Measurements from ENCODE around the gene OTOP2. TPM values are rescaled to one million over a fixed set of nuclear protein-coding genes. Genes with fewer than 3 reads are reported as not detected.

The OTOP2 gene
- total and polyA plus RNA-seq, 2 donors from 2014 or later: not detected

DNA sequence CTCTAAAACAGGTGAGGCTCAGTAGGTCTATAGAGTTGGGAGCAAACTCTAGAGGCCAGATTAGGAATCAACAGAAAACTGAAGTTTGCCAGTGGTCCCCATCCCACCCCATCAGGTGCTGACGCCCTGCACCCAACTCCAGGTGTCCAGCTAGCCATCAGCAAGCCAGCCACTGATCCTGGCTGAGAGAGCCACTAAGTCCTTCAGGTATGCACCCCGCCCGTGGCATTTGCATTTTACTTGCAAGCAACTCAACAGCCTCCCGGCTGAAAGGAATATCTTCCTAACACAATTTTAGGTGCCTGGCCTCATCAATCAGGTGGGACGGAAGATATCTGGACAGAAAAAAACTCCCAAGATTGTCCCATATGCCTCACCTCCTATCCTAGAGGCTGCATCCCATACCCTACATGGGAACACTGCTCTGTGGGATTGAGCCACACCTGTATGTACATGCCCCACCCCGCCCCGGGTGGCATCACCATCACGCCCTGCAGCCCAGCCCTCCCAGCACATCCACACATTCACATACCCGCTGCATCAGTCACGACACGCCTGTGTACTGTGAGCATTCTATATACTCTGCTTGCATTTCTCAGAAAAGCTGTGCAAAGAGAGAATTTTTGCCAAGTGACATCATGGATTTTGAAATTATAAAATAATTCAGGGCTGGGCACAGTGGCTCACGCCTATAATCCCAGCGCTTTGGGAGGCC is 19.9 kb downstream of the OTOP2 start:
- TF ChIP-seq, protein P1, sequence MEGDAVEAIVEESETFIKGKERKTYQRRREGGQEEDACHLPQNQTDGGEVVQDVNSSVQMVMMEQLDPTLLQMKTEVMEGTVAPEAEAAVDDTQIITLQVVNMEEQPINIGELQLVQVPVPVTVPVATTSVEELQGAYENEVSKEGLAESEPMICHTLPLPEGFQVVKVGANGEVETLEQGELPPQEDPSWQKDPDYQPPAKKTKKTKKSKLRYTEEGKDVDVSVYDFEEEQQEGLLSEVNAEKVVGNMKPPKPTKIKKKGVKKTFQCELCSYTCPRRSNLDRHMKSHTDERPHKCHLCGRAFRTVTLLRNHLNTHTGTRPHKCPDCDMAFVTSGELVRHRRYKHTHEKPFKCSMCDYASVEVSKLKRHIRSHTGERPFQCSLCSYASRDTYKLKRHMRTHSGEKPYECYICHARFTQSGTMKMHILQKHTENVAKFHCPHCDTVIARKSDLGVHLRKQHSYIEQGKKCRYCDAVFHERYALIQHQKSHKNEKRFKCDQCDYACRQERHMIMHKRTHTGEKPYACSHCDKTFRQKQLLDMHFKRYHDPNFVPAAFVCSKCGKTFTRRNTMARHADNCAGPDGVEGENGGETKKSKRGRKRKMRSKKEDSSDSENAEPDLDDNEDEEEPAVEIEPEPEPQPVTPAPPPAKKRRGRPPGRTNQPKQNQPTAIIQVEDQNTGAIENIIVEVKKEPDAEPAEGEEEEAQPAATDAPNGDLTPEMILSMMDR (IDR thresholded peaks at IDR 0.05; ENCODE audit: borderline replicate concordance, extremely low read depth, insufficient read depth): no peak
- H3K27me3 ChIP-seq (ENCODE audit: control insufficient read depth, insufficient read depth, low read length): peaks cover 4% of the 10 kb centered on the region

DNA sequence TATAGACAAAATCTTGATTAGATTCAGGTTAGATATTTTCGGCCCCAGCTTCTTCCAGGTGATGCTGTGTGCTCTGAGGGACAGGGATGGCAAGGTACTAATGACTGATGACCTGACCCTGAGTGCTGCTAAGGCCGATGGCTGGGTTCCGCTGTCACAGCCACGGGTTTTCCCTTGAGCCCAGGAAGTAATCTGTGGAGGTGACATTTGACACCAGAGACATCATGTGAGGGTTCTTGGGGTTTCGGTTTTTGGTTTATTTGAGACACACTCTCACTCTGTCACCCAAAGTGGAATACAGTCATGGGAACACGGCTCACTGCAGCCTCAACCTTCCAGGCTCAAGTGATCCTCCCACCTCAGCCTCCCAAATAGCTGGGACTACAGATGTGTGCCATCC is 21.5 kb downstream of the OTOP2 start:
- Histone ChIP-seq H3K27me3 (ENCODE audit: control insufficient read depth, insufficient read depth, low read length) (peaks cover 4% of the 10 kb centered on the region), H3K4me3 (ENCODE audit: low read length in 3 of 3) (no peak overlapping the region), H3K9me3 (ENCODE audit: control insufficient read depth in 2 of 3, insufficient read depth in 1 of 3, low read length in 3 of 3) (no peaks in the 10 kb centered on the region), H3K4me1 (ENCODE audit: control insufficient read depth in 2 of 3, insufficient read depth in 2 of 3, low read depth in 1 of 3, low read length in 3 of 3) (no peaks in the 10 kb centered on the region), H3K9ac (ENCODE audit: low read length in 3 of 3) (no peak overlapping the region), H3K36me3 (ENCODE audit: control insufficient read depth in 2 of 3, insufficient read depth in 3 of 3, low read length in 3 of 3) (no peaks in the 10 kb centered on the region), H3K27ac (ENCODE audit: low read depth in 2 of 2, low read length in 2 of 2) (no peak overlapping the region)
- intact Hi-C loops (cut with DNase I): no loop called here
- DNase-seq (peak in 1 of 5 donors; percentile 37), FAIRE-seq (no peak)
- TF ChIP-seq, protein P1 (IDR thresholded peaks at IDR 0.05; ENCODE audit: borderline replicate concordance, extremely low read depth, insufficient read depth): no peak

More for the DNA sequence above, 19.9 kb downstream of the OTOP2 start:
- no peak overlapping the region for H3K27ac ChIP-seq (ENCODE audit: low read depth in 2 of 2, low read length in 2 of 2)
- no peak overlapping the region for H3K4me3 ChIP-seq (ENCODE audit: low read length in 3 of 3)
- no peaks in the 10 kb centered on the region for H3K36me3 ChIP-seq (ENCODE audit: control insufficient read depth in 2 of 3, insufficient read depth in 3 of 3, low read length in 3 of 3)
- H3K9me3 ChIP-seq (ENCODE audit: control insufficient read depth in 2 of 3, insufficient read depth in 1 of 3, low read length in 3 of 3): no peaks in the 10 kb centered on the region
- H3K9ac ChIP-seq (ENCODE audit: low read length in 3 of 3): no peak overlapping the region
- no peak for FAIRE-seq
- H3K4me1 ChIP-seq (ENCODE audit: control insufficient read depth in 2 of 3, insufficient read depth in 2 of 3, low read depth in 1 of 3, low read length in 3 of 3): no peaks in the 10 kb centered on the region
- intact Hi-C loops (cut with DNase I): no loop called here
- DNase-seq: peak in 1 of 5 donors; percentile 37

DNA sequence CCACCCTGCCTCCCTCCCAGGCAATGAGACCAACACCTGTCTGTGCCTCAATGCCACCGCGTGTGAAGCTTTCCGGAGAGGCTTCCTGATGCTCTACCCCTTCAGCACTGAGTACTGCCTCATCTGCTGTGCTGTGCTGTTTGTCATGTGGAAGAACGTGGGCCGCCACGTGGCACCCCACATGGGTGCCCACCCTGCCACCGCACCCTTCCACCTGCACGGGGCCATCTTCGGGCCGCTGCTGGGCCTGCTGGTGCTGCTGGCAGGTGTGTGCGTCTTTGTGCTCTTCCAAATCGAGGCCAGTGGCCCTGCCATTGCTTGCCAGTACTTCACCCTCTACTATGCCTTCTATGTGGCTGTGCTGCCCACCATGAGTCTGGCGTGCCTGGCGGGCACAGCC is 22.6 kb downstream of the OTOP2 start:
- H3K4me1 ChIP-seq (ENCODE audit: control insufficient read depth in 2 of 3, insufficient read depth in 2 of 3, low read depth in 1 of 3, low read length in 3 of 3): no peaks in the 10 kb centered on the region
- H3K9me3 ChIP-seq (ENCODE audit: control insufficient read depth in 2 of 3, insufficient read depth in 1 of 3, low read length in 3 of 3): no peaks in the 10 kb centered on the region
- H3K27me3 ChIP-seq (ENCODE audit: control insufficient read depth, insufficient read depth, low read length): peaks cover 4% of the 10 kb centered on the region
- H3K27ac ChIP-seq (ENCODE audit: low read depth in 2 of 2, low read length in 2 of 2): no peak overlapping the region
- no peak for FAIRE-seq
- H3K4me3 ChIP-seq (ENCODE audit: low read length in 3 of 3): no peak overlapping the region
- TF ChIP-seq, protein P1 (IDR thresholded peaks at IDR 0.05; ENCODE audit: borderline replicate concordance, extremely low read depth, insufficient read depth): no peak
- peak in 1 of 5 donors; percentile 57 for DNase-seq
- no peak overlapping the region for H3K9ac ChIP-seq (ENCODE audit: low read length in 3 of 3)
- no peaks in the 10 kb centered on the region for H3K36me3 ChIP-seq (ENCODE audit: control insufficient read depth in 2 of 3, insufficient read depth in 3 of 3, low read length in 3 of 3)
- intact Hi-C loops (cut with DNase I): no loop called here

Data from kidney (tissue), 14 donors.